Stomach (tissue), 9 donors: Measurements from ENCODE around the gene MYBPH. TPM values are rescaled to one million over a fixed set of nuclear protein-coding genes. Genes with fewer than 3 reads are reported as not detected.

Experiments used
- DNase-seq, 2 donors: peaks; one replicate each; pipeline versions ENCODE4 v3.0.0 to v3.0.0-alpha.2; 2013 to 2019
- H3K27ac ChIP-seq, 5 donors: fragments of 200-600 bp in 4 of 5; sonication (generic) in 4 of 5; one replicate each; pipeline ENCODE4 v1.5.1; 2013 to 2019; ENCODE audit warnings: mild to moderate bottlenecking in 1 of 5, moderate library complexity in 1 of 5
- H3K27me3 ChIP-seq, 3 donors: fragments of 200-600 bp; sonication (generic); one replicate each; pipeline ENCODE4 v1.5.1; 2017 to 2019; ENCODE audit warnings: mixed run types in 1 of 3
- H3K36me3 ChIP-seq, 4 donors: fragments of 200-600 bp; sonication (generic); 1 replicate in 3 of 4; 2 replicates in 1 of 4; pipeline ENCODE4 v1.5.1; 2016 to 2019
- H3K4me1 ChIP-seq, 4 donors: fragments of 200-600 bp; sonication (generic); one replicate each; pipeline ENCODE4 v1.5.1; 2016 to 2019
- H3K4me3 ChIP-seq, 4 donors: fragments of 200-600 bp; sonication (generic) in 3 of 4; one replicate each; pipeline ENCODE4 v1.5.1; 2016 to 2019; ENCODE audit warnings: mild to moderate bottlenecking in 1 of 4
- H3K9me3 ChIP-seq, 4 donors: fragments of 200-600 bp; sonication (generic); one replicate each; pipeline ENCODE4 v1.5.1; 2016 to 2019
- CTCF ChIP-seq, 7 experiments: fragments of 450-650 bp in 4 of 7; fragments of 200-600 bp in 3 of 7; sonication (generic) in 3 of 7; IDR thresholded peaks; one replicate each; pipeline ENCODE4 v1.5.1; 2016 to 2019; ENCODE audit warnings: antibody characterized with exemption in 7 of 7, control low read depth in 2 of 7, mild to moderate bottlenecking in 1 of 7
- EP300 ChIP-seq: sonication (generic); formaldehyde crosslinking; IDR thresholded peaks from one replicate; pipeline ENCODE4 v1.6.1; 2017; ENCODE audit warnings: antibody characterized with exemption
- POLR2A ChIP-seq, 4 donors: fragments of 450-650 bp; IDR thresholded peaks; one replicate each; pipeline ENCODE4 v1.6.1; 2016; ENCODE audit warnings: antibody characterized with exemption in 4 of 4, control low read depth in 2 of 4, mild to moderate bottlenecking in 1 of 4, moderate library complexity in 1 of 4
- POLR2AphosphoS5 ChIP-seq, 3 donors: sonication (generic); formaldehyde crosslinking; IDR thresholded peaks; one replicate each; pipeline ENCODE4 v1.6.1; 2016; ENCODE audit warnings: antibody characterized with exemption in 3 of 3
- WGBS, 5 donors: extraction: QIAGEN DNeasy Blood & Tissue Kit in 3 of 5; methylation state at CpG; one replicate each; pipeline versions ENCODE4 v1.1.5 to v1.1.7; 2013 to 2018; 5-methylcytosine and 5-hydroxymethylcytosine counted together
- intact Hi-C: fragments of 100-400 bp; cut with DNase I; formaldehyde crosslinking; loops from one replicate; pipeline ENCODE4 v1.15.1; 2023; ENCODE audit warnings: low total_unique reads
- polyA plus RNA-seq, 3 donors: library from polyadenylated mRNA; stranded (reverse); fragments of 200-250 nt; gene quantifications; one replicate each; pipeline ENCODE4 v1.2.3, GENCODE V29; 2013
- total RNA-seq, 5 donors: library from RNA; depleted of rRNA; stranded (reverse); fragments of >200 nt; gene quantifications; one replicate each; pipeline versions ENCODE4 v1.1.0 to v1.2.3, GENCODE V29; 2014 to 2016
- donor health status: healthy with polysubstance abuse.
- donor health status: Bipolar disorder and iron deficiency.
- donor health status: healthy.

Gene MYBPH
- total and polyA plus RNA-seq, 8 donors, result 0.05 to 0.19 TPM; not detected in 6

GRCh38 chr1:203172184-203173010 is 3.2 kb downstream of the MYBPH start:
- Histone ChIP-seq H3K27me3 (peaks cover 0 to 24% (median 0%) of the 10 kb centered on the region in 3 donors), H3K36me3 (no peaks in the 10 kb centered on the region), H3K4me1 (peaks cover 0 to 15% (median 2%) of the 10 kb centered on the region in 4 donors), H3K9me3 (no peaks in the 10 kb centered on the region), H3K27ac (no peak overlapping the region), H3K4me3 (no peak overlapping the region)
- WGBS, 5 donors, result 48 to 60% (median 55%) methylated on average over 6 to 8 of the region's 8 CpGs
- intact Hi-C loops, result no loop called here
- no peak for TF ChIP-seq EP300
- no peak for TF ChIP-seq POLR2AphosphoS5 (IDR thresholded peaks at IDR 0.05)
- TF ChIP-seq CTCF (IDR thresholded peaks at IDR 0.05), result peak in 5 of 7 experiments; percentile 66 to 78 (median 72)
- no peak for TF ChIP-seq POLR2A (IDR thresholded peaks at IDR 0.05)
- peak; percentile 75 to 79 for DNase-seq

GRCh38 chr1:203171341-203172183 is 4.1 kb downstream of the MYBPH start:
- TF ChIP-seq POLR2A (IDR thresholded peaks at IDR 0.05), result no peak
- Histone ChIP-seq H3K27ac (no peak overlapping the region), H3K9me3 (no peaks in the 10 kb centered on the region), H3K4me1 (peaks cover 0 to 14% (median 2%) of the 10 kb centered on the region in 4 donors), H3K36me3 (no peaks in the 10 kb centered on the region), H3K4me3 (no peak overlapping the region), H3K27me3 (peaks cover 0 to 21% (median 0%) of the 10 kb centered on the region in 3 donors)
- WGBS, 5 donors, result 83 to 95% (median 92%) methylated on average over 11 to 22 of the region's 22 CpGs
- intact Hi-C loops, result no loop called here
- no peak for DNase-seq

GRCh38 chr1:203170625-203171330 is 4.8 kb downstream of the MYBPH start:
- no peak overlapping the region for H3K4me3 ChIP-seq
- H3K27ac ChIP-seq, result no peak overlapping the region
- no peak for DNase-seq
- H3K4me1 ChIP-seq, result peaks cover 0 to 14% (median 0%) of the 10 kb centered on the region in 4 donors
- 64 to 77% (median 73%) methylated on average over 8 of the region's 8 CpGs for WGBS, 5 donors
- TF ChIP-seq POLR2A (IDR thresholded peaks at IDR 0.05), result no peak
- TF ChIP-seq CTCF (IDR thresholded peaks at IDR 0.05), result no peak
- TF ChIP-seq EP300, result no peak
- no peak for TF ChIP-seq POLR2AphosphoS5 (IDR thresholded peaks at IDR 0.05)
- intact Hi-C loops, result no loop called here
- no peaks in the 10 kb centered on the region for H3K9me3 ChIP-seq
- H3K27me3 ChIP-seq, result peaks cover 0 to 16% (median 0%) of the 10 kb centered on the region in 3 donors
- H3K36me3 ChIP-seq, result no peaks in the 10 kb centered on the region

- no peak for TF ChIP-seq EP300
- no peak for TF ChIP-seq CTCF (IDR thresholded peaks at IDR 0.05)
- no peak for TF ChIP-seq POLR2AphosphoS5 (IDR thresholded peaks at IDR 0.05)
- no peak for TF ChIP-seq POLR2A (IDR thresholded peaks at IDR 0.05)
- no peak for DNase-seq
- H3K9me3 ChIP-seq, result no peaks in the 10 kb centered on the region
- no peaks in the 10 kb centered on the region for H3K36me3 ChIP-seq
- H3K4me1 ChIP-seq, result peaks cover 0 to 9% (median 0%) of the 10 kb centered on the region in 4 donors
- WGBS, 5 donors, result 75 to 84% (median 79%) methylated on average over 21 of the region's 21 CpGs
- peaks cover 0 to 7% (median 0%) of the 10 kb centered on the region in 3 donors for H3K27me3 ChIP-seq
- no peak overlapping the region for H3K27ac ChIP-seq
- intact Hi-C loops, result no loop called here
- no peak overlapping the region for H3K4me3 ChIP-seq
Observed at GRCh38 chr1:203169770-203170520, 5.7 kb downstream of the MYBPH start.
